Common myeloid progenitor, CD34-positive (primary cell): Measurements from ENCODE around the gene RGS14.
"Not testable (repeated sequence)": the region's sequence is repeated elsewhere in the genome, so short reads cannot be mapped to it uniquely, and the experiment has no call there.

Source experiments
- CTCF ChIA-PET: fragments of 350-600 bp; sonication (Branson Sonifier 250); formaldehyde crosslinking; loops from one replicate; lab custom pipeline; 2021; ENCODE audit warnings: antibody characterized with exemption; lab: Charles Lee
- POLR2A ChIA-PET: fragments of 350-600 bp; sonication (Branson Sonifier 250); formaldehyde crosslinking; loops from one replicate; lab custom pipeline; 2021; ENCODE audit warnings: antibody characterized with exemption; lab: Charles Lee
- DNase-seq, 3 donors: peaks; one replicate each; pipeline versions ENCODE4 v3.0.0 to v3.0.0-alpha.2; 2013
- H3K27ac ChIP-seq, 2 experiments: 1 replicate in 1 of 2; 2 replicates in 1 of 2; pipeline ENCODE4 v1.7.0; 2013; ENCODE audit warnings: inconsistent platforms in 2 of 2, low read length in 2 of 2, mild to moderate bottlenecking in 2 of 2, low read depth in 1 of 2, moderate library complexity in 1 of 2; ENCODE audit not compliant: severe bottlenecking in 2 of 2, insufficient read depth in 1 of 2, poor library complexity in 1 of 2
- H3K27me3 ChIP-seq, 5 experiments: replicated peaks in 2 of 5; 1 replicate in 3 of 5; 2 replicates in 2 of 5; pipeline versions ENCODE4 v1.6.1 to v1.7.0; 2013; ENCODE audit warnings: low read length in 4 of 5, mild to moderate bottlenecking in 2 of 5, moderate library complexity in 2 of 5, inconsistent platforms in 1 of 5; ENCODE audit not compliant: insufficient read depth in 5 of 5, control insufficient read depth in 4 of 5
- H3K36me3 ChIP-seq, 4 experiments: 1 replicate in 2 of 4; 2 replicates in 2 of 4; pipeline versions ENCODE4 v1.6.1 to v1.7.0; 2013; ENCODE audit warnings: low read length in 3 of 4, control low read depth in 1 of 4, mild to moderate bottlenecking in 1 of 4; ENCODE audit not compliant: control insufficient read depth in 4 of 4, insufficient read depth in 4 of 4
- H3K4me1 ChIP-seq, 4 experiments: 1 replicate in 3 of 4; 2 replicates in 1 of 4; pipeline versions ENCODE4 v1.6.1 to v1.7.1; 2013; ENCODE audit warnings: low read length in 3 of 4, mild to moderate bottlenecking in 3 of 4, control low read depth in 1 of 4, inconsistent platforms in 1 of 4, moderate library complexity in 1 of 4; ENCODE audit not compliant: control insufficient read depth in 4 of 4, insufficient read depth in 4 of 4; ENCODE audit errors: control extremely low read depth in 1 of 4
- H3K4me3 ChIP-seq, 7 experiments: 1 replicate in 4 of 7; 2 replicates in 3 of 7; pipeline versions ENCODE4 v1.5.1 to v1.7.0; 2013; ENCODE audit warnings: mild to moderate bottlenecking in 7 of 7, low read length in 6 of 7, moderate library complexity in 6 of 7, inconsistent platforms in 2 of 7, low read depth in 2 of 7, control low read depth in 1 of 7; ENCODE audit not compliant: insufficient read depth in 4 of 7, control insufficient read depth in 1 of 7; ENCODE audit errors: extremely low read depth in 1 of 7
- H3K9me3 ChIP-seq, 5 experiments: 1 replicate in 4 of 5; 2 replicates in 1 of 5; pipeline versions ENCODE4 v1.6.1 to v1.7.1; 2013; ENCODE audit warnings: low read length in 4 of 5, mild to moderate bottlenecking in 2 of 5, inconsistent platforms in 1 of 5, low read depth in 1 of 5, moderate library complexity in 1 of 5; ENCODE audit not compliant: control insufficient read depth in 4 of 5, insufficient read depth in 2 of 5; ENCODE audit errors: control extremely low read depth in 1 of 5
- WGBS: methylation state at CpG from one replicate; pipeline ENCODE4 v1.1.5; 2013; ENCODE audit not compliant: insufficient coverage; 5-methylcytosine and 5-hydroxymethylcytosine counted together

RGS14 gene

DNA sequence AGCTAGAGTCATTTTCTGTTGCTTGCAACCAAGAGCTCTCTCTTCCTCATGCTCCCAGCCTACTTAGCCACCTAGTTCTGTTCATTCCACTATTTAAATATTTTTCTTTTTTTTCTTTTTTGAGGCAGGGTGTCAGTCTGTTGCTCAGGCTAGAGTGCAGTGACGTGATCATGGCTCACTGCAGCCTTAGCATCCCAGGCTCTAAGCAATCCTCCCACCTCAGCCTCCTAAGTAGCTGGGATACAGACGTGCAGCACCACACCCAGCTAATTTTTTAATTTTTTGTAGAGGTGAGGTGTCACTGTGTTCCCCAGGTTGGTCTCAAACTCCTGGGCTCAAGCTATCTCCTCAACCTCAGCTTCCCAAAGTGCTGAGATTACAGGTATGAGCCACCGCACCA is 56.8 kb downstream of the RGS14 start:
- POLR2A ChIA-PET = interaction anchor here (0.6 to 1.4 kb wide), 3 partner anchors 12 to 33 kb away, joined by 3 read pairs; partner anchors contain the start of gene PRR7
- 100% methylated on average over 1 of the region's 3 CpGs for WGBS

DNA sequence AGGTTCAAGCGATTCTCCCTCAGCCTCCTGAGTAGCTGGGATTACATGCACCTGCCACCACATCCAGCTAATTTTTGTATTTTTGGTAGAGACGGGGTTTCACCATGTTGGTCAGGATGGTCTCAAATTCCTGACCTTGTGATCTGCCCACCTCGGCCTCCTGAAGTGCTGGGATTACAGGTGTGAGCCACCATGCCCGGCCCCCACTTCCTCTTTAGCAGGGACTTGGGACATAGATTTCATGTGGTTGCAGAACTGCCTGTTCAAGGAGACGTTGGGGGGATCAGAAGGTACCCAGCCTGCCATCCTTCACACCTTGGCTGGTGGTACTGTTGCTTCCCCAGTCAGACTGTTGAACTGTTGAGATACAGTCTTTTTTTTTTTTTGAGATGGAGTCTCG is 59.4 kb downstream of the RGS14 start:
- WGBS = 88% methylated on average over 6 of the region's 6 CpGs
- DNase-seq, H3K9me3 ChIP-seq, H3K36me3 ChIP-seq, H3K27me3 ChIP-seq, H3K27ac ChIP-seq, H3K4me3 ChIP-seq: not testable (repeated sequence)
- ChIA-PET POLR2A (interaction anchor here (1.1 to 1.2 kb wide), 2 partner anchors 9 to 27 kb away, joined by 3 to 4 read pairs; no protein-coding TSS in a partner anchor), CTCF (interaction anchor here (0.7 to 23.4 kb wide), 5 partner anchors 7 to 31 kb away, joined by 3 to 387 read pairs (median 337); partner anchors contain the start of genes F12, GRK6, PFN3 and PRR7)
- peaks cover 2 to 25% (median 12%) of the 10 kb centered on the region in 4 experiments for H3K4me1 ChIP-seq

More for the DNA sequence above, 56.8 kb downstream of the RGS14 start:
- Histone ChIP-seq H3K27ac (no peak overlapping the region), H3K4me3 (no peak overlapping the region), H3K27me3 (no peaks in the 10 kb centered on the region), H3K9me3 (no peaks in the 10 kb centered on the region), H3K4me1 (peaks cover 2 to 31% (median 18%) of the 10 kb centered on the region in 4 experiments), H3K36me3 (no peaks in the 10 kb centered on the region)
- CTCF ChIA-PET = interaction anchor here (1.2 to 23.4 kb wide), 4 partner anchors 6 to 34 kb away, joined by 3 to 387 read pairs (median 337); partner anchors contain the start of genes F12, GRK6, PFN3 and PRR7
- DNase-seq = no peak

DNA sequence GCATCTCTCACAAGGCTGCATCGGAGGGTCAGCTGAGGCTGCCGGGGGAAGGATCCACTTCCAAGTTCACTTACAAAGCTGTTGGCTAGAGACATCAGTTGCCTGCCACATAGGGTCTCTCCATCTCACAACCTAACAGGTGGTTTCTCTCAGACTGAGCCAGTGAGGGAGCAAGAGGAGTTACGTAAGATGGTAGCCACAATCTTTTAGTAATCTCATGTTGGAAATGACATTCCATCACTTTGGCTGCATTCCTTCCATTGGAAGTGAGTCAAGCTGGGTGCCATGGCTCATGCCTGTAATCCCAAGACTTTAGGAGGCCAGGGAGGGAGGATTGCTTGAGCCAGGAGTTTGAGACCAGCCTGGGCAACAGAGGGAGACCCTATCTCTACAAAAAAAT is 61.3 kb downstream of the RGS14 start:
- peaks cover 2 to 15% (median 6%) of the 10 kb centered on the region in 4 experiments for H3K4me1 ChIP-seq
- DNase-seq = no peak
- ChIA-PET POLR2A (no interaction called here), CTCF (interaction anchor here (23.1 to 23.4 kb wide), 2 partner anchors 11 to 29 kb away, joined by 337 to 387 read pairs; partner anchors contain the start of genes F12, PFN3 and PRR7)
- 97% methylated on average over 3 of the region's 3 CpGs for WGBS
- H3K36me3 ChIP-seq = no peaks in the 10 kb centered on the region
- H3K9me3 ChIP-seq = no peaks in the 10 kb centered on the region
- no peak overlapping the region for H3K27ac ChIP-seq
- H3K27me3 ChIP-seq = no peaks in the 10 kb centered on the region
- H3K4me3 ChIP-seq = no peak overlapping the region

DNA sequence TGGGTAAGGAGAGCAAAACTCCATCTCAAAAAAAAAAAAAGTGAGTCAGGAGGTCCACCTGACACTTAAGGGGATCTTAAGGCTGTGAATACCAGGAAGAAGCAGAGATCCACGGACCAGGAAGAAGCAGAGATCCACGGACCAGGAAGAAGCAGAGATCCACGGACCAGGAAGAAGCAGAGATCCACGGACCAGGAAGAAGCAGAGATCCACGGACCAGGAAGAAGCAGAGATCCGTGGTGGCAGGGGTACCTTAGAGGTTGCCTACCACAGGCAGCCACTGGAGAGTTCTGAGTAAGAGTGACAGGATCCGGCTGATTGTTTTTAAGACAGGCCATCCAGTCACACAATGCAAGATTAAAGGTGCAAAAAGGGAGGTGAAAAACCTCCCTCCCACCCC is 62.7 kb downstream of the RGS14 start:
- not testable (repeated sequence) for H3K9me3 ChIP-seq, H3K4me3 ChIP-seq, H3K27me3 ChIP-seq, H3K36me3 ChIP-seq, DNase-seq, H3K27ac ChIP-seq
- 89% methylated on average over 3 of the region's 7 CpGs for WGBS
- ChIA-PET POLR2A (interaction anchor here (0.8 kb wide), 1 partner anchor 11 kb away, joined by 3 read pairs; no protein-coding TSS in a partner anchor), CTCF (interaction anchor here (23.1 to 23.4 kb wide), 2 partner anchors 12 to 28 kb away, joined by 337 to 387 read pairs; partner anchors contain the start of genes F12, PFN3 and PRR7)
- H3K4me1 ChIP-seq = peaks cover 6 to 17% (median 12%) of the 10 kb centered on the region in 4 experiments

DNA sequence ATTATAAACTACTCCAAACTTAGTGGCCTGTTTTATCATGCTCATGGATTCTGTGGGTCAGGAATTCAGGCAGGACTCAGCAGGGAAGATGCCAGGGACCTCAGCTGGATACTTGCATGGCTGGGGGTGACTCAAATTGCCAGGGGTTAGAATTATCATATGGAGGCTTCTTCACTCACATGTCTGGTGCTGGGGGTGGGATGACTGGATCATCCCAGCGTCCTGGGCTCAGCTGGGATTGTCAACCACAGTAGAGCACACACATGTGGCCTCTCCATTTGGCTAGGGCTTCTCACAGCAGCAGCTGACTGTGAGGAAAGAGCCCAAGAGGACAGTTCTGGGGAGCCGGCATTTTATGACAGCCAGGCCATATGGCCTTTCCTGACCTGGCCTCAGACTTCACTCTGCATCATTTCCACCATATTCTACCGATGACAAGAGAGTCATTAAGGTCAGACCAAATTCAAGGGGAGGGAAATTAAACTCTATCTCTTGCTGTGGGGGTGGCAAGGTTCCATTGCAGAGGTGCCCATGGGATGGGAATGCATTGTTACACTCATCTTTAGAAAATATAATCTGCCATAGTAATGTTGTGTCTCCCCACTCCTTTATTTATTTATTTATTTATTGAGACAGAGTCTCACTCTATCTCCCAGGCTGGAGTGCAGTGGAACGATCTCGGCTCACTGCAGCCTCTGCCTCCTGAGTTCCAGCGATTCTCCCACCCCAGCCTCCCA is 63.5 kb downstream of the RGS14 start:
- 96% methylated on average over 5 of the region's 6 CpGs for WGBS
- Histone ChIP-seq H3K27ac (no peak overlapping the region), H3K27me3 (no peaks in the 10 kb centered on the region), H3K4me3 (no peak overlapping the region), H3K4me1 (peaks cover 6 to 17% (median 16%) of the 10 kb centered on the region in 4 experiments), H3K36me3 (no peaks in the 10 kb centered on the region), H3K9me3 (no peaks in the 10 kb centered on the region)
- no peak for DNase-seq
- ChIA-PET CTCF (interaction anchor here (1.6 to 23.4 kb wide), 3 partner anchors 13 to 30 kb away, joined by 4 to 387 read pairs (median 337); partner anchors contain the start of genes F12, PFN3 and PRR7), POLR2A (interaction anchor here (0.8 kb wide), 1 partner anchor 10 kb away, joined by 3 read pairs; no protein-coding TSS in a partner anchor)
